Suppressor macrophage treated with lipopolysaccharide for 4 hours (primary cell): ENCODE results near the gene APOBEC3F.

Source experiments
- DNase-seq: peaks from one replicate; pipeline ENCODE4 v3.0.0-alpha.2; 2020

Gene APOBEC3F

GRCh38 chr22:39095971-39096370 is 55.3 kb downstream of the APOBEC3F start:
- no peak for DNase-seq

- DNase-seq = peak; percentile 80
These were observed 56.7 kb downstream of the APOBEC3F start, which contains the start of gene APOBEC3H for GRCh38 chr22:39097098-39098020. APOBEC3H (plus strand) TSS chr22:39097244; CDS start chr22:39100279, 3,035 bp downstream.

- no peak for DNase-seq
These were observed 57.4 kb downstream of the APOBEC3F start for GRCh38 chr22:39098026-39098425.

DNA sequence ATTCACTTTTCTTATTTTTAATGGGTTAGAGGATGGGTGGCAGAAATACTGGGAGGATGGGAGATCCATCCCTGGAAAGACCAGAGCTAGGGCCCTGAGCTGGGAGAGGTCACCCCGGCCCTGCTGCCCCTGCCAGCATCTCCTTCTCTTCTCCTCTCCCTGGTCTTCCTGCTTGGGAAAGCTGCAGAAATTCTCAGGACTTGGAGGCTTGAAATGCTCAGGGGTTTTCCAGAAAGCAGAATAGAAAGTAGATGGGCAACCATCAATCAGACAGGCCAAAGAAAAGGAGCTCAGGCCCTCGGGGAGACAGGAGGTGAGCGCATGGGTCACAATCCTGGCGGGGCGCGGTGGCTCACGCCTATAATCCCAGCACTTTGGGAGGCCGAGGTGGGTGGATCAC is 57.9 kb downstream of the APOBEC3F start:
- DNase-seq = no peak

DNA sequence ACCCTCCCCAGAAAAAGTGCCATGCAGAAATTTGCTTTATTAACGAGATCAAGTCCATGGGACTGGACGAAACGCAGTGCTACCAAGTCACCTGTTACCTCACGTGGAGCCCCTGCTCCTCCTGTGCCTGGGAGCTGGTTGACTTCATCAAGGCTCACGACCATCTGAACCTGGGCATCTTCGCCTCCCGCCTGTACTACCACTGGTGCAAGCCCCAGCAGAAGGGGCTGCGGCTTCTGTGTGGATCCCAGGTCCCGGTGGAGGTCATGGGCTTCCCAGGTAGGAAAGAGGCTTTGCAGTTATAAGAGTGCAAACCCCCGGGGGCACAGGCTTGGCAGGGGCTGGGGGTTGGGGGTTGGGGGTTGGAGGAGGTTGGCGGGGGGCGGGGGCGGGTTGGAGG is 60.6 kb downstream of the APOBEC3F start:
- no peak for DNase-seq

GRCh38 chr22:39103431-39103830 is 62.8 kb downstream of the APOBEC3F start:
- DNase-seq = no peak
